SK-N-SH treated with all-trans-retinoic acid at 6 μM for 48 hours (cell line): ENCODE measurements around the gene DOK4.

ENCODE experiments used
- CSDC2 ChIP-seq: fragments of 250-450 bp; sonication (Bioruptor Pico); IDR thresholded peaks from 2 replicates; pipeline ENCODE4 v1.5.0; 2020; ENCODE audit warnings: mild to moderate bottlenecking, moderate library complexity
- ISL1 ChIP-seq: fragments of 250-450 bp; sonication (Bioruptor Pico); IDR thresholded peaks from 2 replicates; pipeline ENCODE4 v2.1.2; 2022; ENCODE audit warnings: mild to moderate bottlenecking, moderate library complexity
- RARB ChIP-seq: fragments of 250-450 bp; sonication (Bioruptor Pico); IDR thresholded peaks from 2 replicates; pipeline ENCODE4 v1.8.0; 2021; ENCODE audit warnings: mild to moderate bottlenecking, moderate library complexity
- ZC3H10 ChIP-seq: fragments of 250-450 bp; sonication (Bioruptor Pico); IDR thresholded peaks from 2 replicates; pipeline ENCODE4 v1.5.1; 2021; ENCODE audit warnings: mild to moderate bottlenecking, moderate library complexity
- ZNF565 ChIP-seq: fragments of 450-650 bp; formaldehyde crosslinking; conservative IDR thresholded peaks from 2 replicates; pipeline ENCODE4 v1.5.0; 2020; ENCODE audit warnings: low read depth, mild to moderate bottlenecking, moderate library complexity
- ZNF70 ChIP-seq: fragments of 450-650 bp; formaldehyde crosslinking; IDR thresholded peaks from 2 replicates; pipeline ENCODE4 v1.5.0; 2020; ENCODE audit warnings: mild to moderate bottlenecking, moderate library complexity
- ZNF8 ChIP-seq: fragments of 450-650 bp; formaldehyde crosslinking; IDR thresholded peaks from 2 replicates; pipeline ENCODE4 v1.5.0; 2020; ENCODE audit warnings: mild to moderate bottlenecking, moderate library complexity
- TF ChIP-seq, protein P1 (sequence below): fragments of 250-450 bp; sonication (Bioruptor Pico); IDR thresholded peaks from 2 replicates; pipeline ENCODE4 v1.8.0; 2020; ENCODE audit warnings: mild to moderate bottlenecking, moderate library complexity, borderline replicate concordance
- TF ChIP-seq, protein P2 (sequence below): fragments of 250-450 bp; sonication (Bioruptor Pico); IDR thresholded peaks from 2 replicates; pipeline ENCODE4 v1.5.1; 2021; ENCODE audit warnings: mild to moderate bottlenecking, moderate library complexity

- TF ChIP-seq ZNF565, result no peak
- TF ChIP-seq, protein P1, sequence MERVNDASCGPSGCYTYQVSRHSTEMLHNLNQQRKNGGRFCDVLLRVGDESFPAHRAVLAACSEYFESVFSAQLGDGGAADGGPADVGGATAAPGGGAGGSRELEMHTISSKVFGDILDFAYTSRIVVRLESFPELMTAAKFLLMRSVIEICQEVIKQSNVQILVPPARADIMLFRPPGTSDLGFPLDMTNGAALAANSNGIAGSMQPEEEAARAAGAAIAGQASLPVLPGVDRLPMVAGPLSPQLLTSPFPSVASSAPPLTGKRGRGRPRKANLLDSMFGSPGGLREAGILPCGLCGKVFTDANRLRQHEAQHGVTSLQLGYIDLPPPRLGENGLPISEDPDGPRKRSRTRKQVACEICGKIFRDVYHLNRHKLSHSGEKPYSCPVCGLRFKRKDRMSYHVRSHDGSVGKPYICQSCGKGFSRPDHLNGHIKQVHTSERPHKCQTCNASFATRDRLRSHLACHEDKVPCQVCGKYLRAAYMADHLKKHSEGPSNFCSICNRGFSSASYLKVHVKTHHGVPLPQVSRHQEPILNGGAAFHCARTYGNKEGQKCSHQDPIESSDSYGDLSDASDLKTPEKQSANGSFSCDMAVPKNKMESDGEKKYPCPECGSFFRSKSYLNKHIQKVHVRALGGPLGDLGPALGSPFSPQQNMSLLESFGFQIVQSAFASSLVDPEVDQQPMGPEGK, result no peak
- no peak for TF ChIP-seq ZC3H10 (CRISPR knock-in tag)
- TF ChIP-seq, protein P2, sequence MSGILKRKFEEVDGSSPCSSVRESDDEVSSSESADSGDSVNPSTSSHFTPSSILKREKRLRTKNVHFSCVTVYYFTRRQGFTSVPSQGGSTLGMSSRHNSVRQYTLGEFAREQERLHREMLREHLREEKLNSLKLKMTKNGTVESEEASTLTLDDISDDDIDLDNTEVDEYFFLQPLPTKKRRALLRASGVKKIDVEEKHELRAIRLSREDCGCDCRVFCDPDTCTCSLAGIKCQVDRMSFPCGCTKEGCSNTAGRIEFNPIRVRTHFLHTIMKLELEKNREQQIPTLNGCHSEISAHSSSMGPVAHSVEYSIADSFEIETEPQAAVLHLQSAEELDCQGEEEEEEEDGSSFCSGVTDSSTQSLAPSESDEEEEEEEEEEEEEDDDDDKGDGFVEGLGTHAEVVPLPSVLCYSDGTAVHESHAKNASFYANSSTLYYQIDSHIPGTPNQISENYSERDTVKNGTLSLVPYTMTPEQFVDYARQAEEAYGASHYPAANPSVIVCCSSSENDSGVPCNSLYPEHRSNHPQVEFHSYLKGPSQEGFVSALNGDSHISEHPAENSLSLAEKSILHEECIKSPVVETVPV (CRISPR knock-in tag), result no peak
- TF ChIP-seq ISL1 (CRISPR knock-in tag), result no peak
- TF ChIP-seq CSDC2 (CRISPR knock-in tag), result no peak
- no peak for TF ChIP-seq RARB (CRISPR knock-in tag)
- TF ChIP-seq ZNF8 (CRISPR knock-in tag), result no peak
- TF ChIP-seq ZNF70 (CRISPR knock-in tag), result no peak
These were observed 52.3 kb downstream of the DOK4 start for GRCh38 chr16:57434003-57434402.
